Anterior cingulate cortex (tissue), 58 donors: Measurements from ENCODE around the gene ADM2.
"Not testable (repeated sequence)": the region's sequence is repeated elsewhere in the genome, so short reads cannot be mapped to it uniquely, and the experiment has no call there.

Source experiments
- DNase-seq, 58 donors: peaks; one replicate each; lab custom pipeline; 2025; lab: John Stamatoyannopoulos, UW

ADM2 gene

GRCh38 chr22:50504369-50505211 lies 23.2 kb downstream of the ADM2 start:
- DNase-seq, result no peak

- DNase-seq, result no peak
Observed at GRCh38 chr22:50505276-50505775, 24.0 kb downstream of the ADM2 start.

- no peak for DNase-seq
Observed at GRCh38 chr22:50505776-50506610, 24.6 kb downstream of the ADM2 start.

- DNase-seq, result no peak
Observed at GRCh38 chr22:50506611-50507420, 25.5 kb downstream of the ADM2 start.

- DNase-seq, result peak in 42 of 58 donors; percentile 63 to 100 (median 99)
Observed at GRCh38 chr22:50507421-50507990, 26.2 kb downstream of the ADM2 start, which contains the start of gene LMF2. Gene LMF2, minus strand, starts transcription at chr22:50507702. Its CDS starts 27 bp downstream, at chr22:50507675.

- peak in 49 of 58 donors; percentile 84 to 100 (median 99) for DNase-seq
Observed at GRCh38 chr22:50507991-50508884, 26.9 kb downstream of the ADM2 start, which contains the start of gene NCAPH2. Gene NCAPH2, plus strand, starts transcription at chr22:50508224. Its CDS starts 114 bp downstream, at chr22:50508338.

GRCh38 chr22:50508897-50509296 lies 27.6 kb downstream of the ADM2 start:
- DNase-seq, result no peak

GRCh38 chr22:50513175-50513574 lies 31.8 kb downstream of the ADM2 start:
- no peak for DNase-seq

- no peak for DNase-seq
Observed at GRCh38 chr22:50516068-50516467, 34.7 kb downstream of the ADM2 start.

- no peak for DNase-seq
Observed at GRCh38 chr22:50516891-50517290, 35.5 kb downstream of the ADM2 start.

- DNase-seq, result no peak
Observed at GRCh38 chr22:50517495-50518260, 36.3 kb downstream of the ADM2 start.

GRCh38 chr22:50518606-50519005 lies 37.3 kb downstream of the ADM2 start:
- no peak for DNase-seq

- no peak for DNase-seq
Observed at GRCh38 chr22:50519151-50519550, 37.8 kb downstream of the ADM2 start.

GRCh38 chr22:50520184-50520583 lies 38.8 kb downstream of the ADM2 start:
- DNase-seq, result not testable (repeated sequence)

- DNase-seq, result no peak
Observed at GRCh38 chr22:50520826-50521453, 39.6 kb downstream of the ADM2 start.

GRCh38 chr22:50521710-50522109 lies 40.4 kb downstream of the ADM2 start:
- no peak for DNase-seq

- no peak for DNase-seq
Observed at GRCh38 chr22:50522208-50522805, 41.0 kb downstream of the ADM2 start.
